SK-N-SH (cell line): ENCODE measurements around the gene GLOD5. TPM values are rescaled to one million over a fixed set of nuclear protein-coding genes. Genes with fewer than 3 reads are reported as not detected.

Experiments
- CTCF ChIA-PET: fragments of 300-600, 350-600 bp; formaldehyde crosslinking; extraction: SDS; loops from one replicate; lab custom pipeline; 2021; lab: Yijun Ruan, JAX
- POLR2A ChIA-PET: fragments of 350-600 bp; sonication (Branson Sonifier 250); formaldehyde crosslinking; extraction: SDS; loops from one replicate; lab custom pipeline; 2020; ENCODE audit warnings: antibody characterized with exemption, inconsistent platforms; lab: Yijun Ruan, JAX
- DNase-seq: peaks from one replicate; pipeline ENCODE4 v3.0.0; 2012
- H2AFZ ChIP-seq: fragments of 200-600 bp; sonication (generic); 2 replicates; pipeline ENCODE4 v1.8.1; 2016; ENCODE audit warnings: antibody characterized with exemption, mild to moderate bottlenecking, low read depth
- H3F3A ChIP-seq: fragments of 200-600 bp; sonication (generic); replicated peaks from 2 replicates; pipeline ENCODE3; 2016; ENCODE audit warnings: antibody characterized with exemption, mild to moderate bottlenecking; ENCODE audit not compliant: insufficient read depth
- H3K27ac ChIP-seq, 2 experiments: fragments of 200-500 bp in 1 of 2; fragments of 200-600 bp in 1 of 2; sonication (Bioruptor generic) in 1 of 2; sonication (generic), shearing (Covaris generic) in 1 of 2; 2 replicates each; pipeline versions ENCODE4 v1.5.1 to v1.6.1; 2014 to 2016; ENCODE audit warnings: low read depth in 2 of 2, inconsistent platforms in 1 of 2, low read length in 1 of 2, mild to moderate bottlenecking in 1 of 2, mixed read lengths in 1 of 2
- H3K27me3 ChIP-seq: fragments of 200-600 bp; sonication (generic), shearing (Covaris generic); 2 replicates; pipeline ENCODE4 v1.6.1; 2016; ENCODE audit warnings: mixed run types; ENCODE audit not compliant: insufficient read depth
- H3K36me3 ChIP-seq, 2 experiments: fragments of 200-500 bp in 1 of 2; fragments of 200-600 bp in 1 of 2; sonication (Bioruptor generic) in 1 of 2; sonication (generic) in 1 of 2; replicated peaks in 1 of 2; 2 replicates each; pipeline versions ENCODE3 to v1.5.1; 2014 to 2016; ENCODE audit warnings: low read length in 1 of 2, mild to moderate bottlenecking in 1 of 2; ENCODE audit not compliant: insufficient read depth in 2 of 2, control insufficient read depth in 1 of 2
- H3K4me1 ChIP-seq, 2 experiments: fragments of 200-500 bp in 1 of 2; fragments of 200-600 bp in 1 of 2; sonication (Bioruptor generic) in 1 of 2; sonication (generic), shearing (Covaris generic) in 1 of 2; 2 replicates each; pipeline versions ENCODE4 v1.5.1 to v1.6.1; 2014 to 2016; ENCODE audit warnings: low read depth in 1 of 2, low read length in 1 of 2, mixed run types in 1 of 2; ENCODE audit not compliant: insufficient read depth in 2 of 2, control insufficient read depth in 1 of 2
- H3K4me2 ChIP-seq: fragments of 200-600 bp; sonication (generic), shearing (Covaris generic); 2 replicates; pipeline ENCODE4 v1.6.1; 2017; ENCODE audit warnings: mixed run types
- H3K4me3 ChIP-seq, 2 experiments: fragments of 200-500 bp in 1 of 2; fragments of 200-600 bp in 1 of 2; sonication (Bioruptor generic) in 1 of 2; sonication (generic), shearing (Covaris generic) in 1 of 2; 2 replicates each; pipeline versions ENCODE4 v1.5.1 to v1.8.1; 2014 to 2016; ENCODE audit warnings: low read depth in 2 of 2, inconsistent platforms in 1 of 2, low read length in 1 of 2, mild to moderate bottlenecking in 1 of 2, mixed read lengths in 1 of 2, moderate library complexity in 1 of 2
- H3K79me2 ChIP-seq: fragments of 200-600 bp; sonication (generic); 2 replicates; pipeline ENCODE4 v1.8.1; 2017; ENCODE audit warnings: mild to moderate bottlenecking; ENCODE audit not compliant: insufficient read depth
- H3K9ac ChIP-seq: fragments of 200-600 bp; sonication (generic); 2 replicates; pipeline ENCODE4 v1.6.1; 2017; ENCODE audit warnings: mixed run types
- H3K9me2 ChIP-seq: fragments of 200-600 bp; sonication (generic); 2 replicates; pipeline ENCODE4 v1.6.1; 2017; ENCODE audit warnings: mixed run types
- H3K9me3 ChIP-seq: fragments of 200-600 bp; sonication (generic); 2 replicates; pipeline ENCODE4 v1.6.1; 2017; ENCODE audit warnings: mixed run types, mild to moderate bottlenecking, moderate library complexity
- H4K20me1 ChIP-seq: fragments of 200-600 bp; sonication (generic); 2 replicates; pipeline ENCODE4 v1.6.1; 2017; ENCODE audit warnings: mild to moderate bottlenecking, mixed run types; ENCODE audit not compliant: insufficient read depth
- CHD2 ChIP-seq: fragments of 150-350 bp; IDR thresholded peaks from 2 replicates; pipeline ENCODE4 v1.6.1; 2018; ENCODE audit warnings: low read length; ENCODE audit not compliant: partially characterized antibody
- EZH2phosphoT487 ChIP-seq: fragments of 200-600 bp; sonication (generic); IDR thresholded peaks from 2 replicates; pipeline ENCODE4 v1.6.1; 2017; ENCODE audit warnings: low read depth, mixed run types, mild to moderate bottlenecking, antibody characterized with exemption, moderate library complexity, borderline replicate concordance
- FOSL2 ChIP-seq: IDR thresholded peaks from 2 replicates; pipeline ENCODE4 v1.4.0; 2012; ENCODE audit warnings: low read depth, mild to moderate bottlenecking, moderate library complexity, borderline replicate concordance
- FOXM1 ChIP-seq: IDR thresholded peaks from 2 replicates; pipeline ENCODE4 v1.4.0; 2012; ENCODE audit warnings: low read depth, mild to moderate bottlenecking
- GABPA ChIP-seq: IDR thresholded peaks from 2 replicates; pipeline ENCODE4 v1.4.0; 2012; ENCODE audit warnings: low read depth, mild to moderate bottlenecking
- GATA2 ChIP-seq: sonication (generic); formaldehyde crosslinking; IDR thresholded peaks from 2 replicates; pipeline ENCODE4 v1.5.0; 2020; ENCODE audit warnings: mild to moderate bottlenecking, missing genetic modification reagents
- IRF3 ChIP-seq: fragments of 150-350 bp; IDR thresholded peaks from 2 replicates; pipeline ENCODE4 v1.6.1; 2016; ENCODE audit warnings: mild to moderate bottlenecking, low read depth, low read length
- MAX ChIP-seq: IDR thresholded peaks from 2 replicates; pipeline ENCODE4 v1.4.0; 2012; ENCODE audit warnings: low read depth
- MEF2A ChIP-seq: IDR thresholded peaks from 2 replicates; pipeline ENCODE4 v1.4.0; 2012; ENCODE audit warnings: low read depth, borderline replicate concordance
- RAD21 ChIP-seq: IDR thresholded peaks from 2 replicates; pipeline ENCODE4 v1.6.1; 2012; ENCODE audit warnings: mild to moderate bottlenecking, low read length
- RCOR1 ChIP-seq: fragments of 150-350 bp; IDR thresholded peaks from 2 replicates; pipeline ENCODE4 v1.6.1; 2017; ENCODE audit warnings: antibody characterized with exemption, low read length
- REST ChIP-seq: IDR thresholded peaks from 2 replicates; pipeline ENCODE4 v1.6.1; 2012; ENCODE audit warnings: mild to moderate bottlenecking, low read depth, low read length, moderate library complexity
- SIN3A ChIP-seq: IDR thresholded peaks from 2 replicates; pipeline ENCODE4 v1.6.1; 2012; ENCODE audit warnings: low read depth, mild to moderate bottlenecking, low read length, moderate library complexity, borderline replicate concordance
- SMC3 ChIP-seq: IDR thresholded peaks from 2 replicates; pipeline ENCODE4 v1.6.1; 2012; ENCODE audit warnings: low read depth, low read length, improper control_type of control experiment
- TAF1 ChIP-seq: IDR thresholded peaks from 2 replicates; pipeline ENCODE4 v1.6.1; 2012; ENCODE audit warnings: low read depth, mild to moderate bottlenecking, low read length, moderate library complexity, borderline replicate concordance
- TEAD4 ChIP-seq: IDR thresholded peaks from 2 replicates; pipeline ENCODE4 v1.4.0; 2012; ENCODE audit warnings: mild to moderate bottlenecking, borderline replicate concordance; ENCODE audit not compliant: insufficient read depth
- ZBTB33 ChIP-seq: IDR thresholded peaks from 2 replicates; pipeline ENCODE4 v1.4.0; 2012; ENCODE audit warnings: low read depth, borderline replicate concordance
- WGBS: methylation state at CpG from one replicate; pipeline ENCODE4 v1.1.6; 2017; ENCODE audit warnings: low lambda C conversion rate; 5-methylcytosine and 5-hydroxymethylcytosine counted together
- polyA plus RNA-seq, 3 experiments: library from polyadenylated mRNA; depleted of rRNA; stranded (reverse); fragments of >200 nt; gene quantifications; 2 replicates each; pipeline ENCODE4 v1.2.3, GENCODE V29; 2012

The GLOD5 gene
- polyA plus RNA-seq, 1 of the 3 experiments (the other 2 are of a cell fraction), result not detected

GRCh38 chrX:48752498-48752897 is 9.0 kb upstream of the GLOD5 start (continued):
- TF ChIP-seq RAD21 (no peak), TAF1 (no peak), FOXM1 (no peak), SIN3A (no peak), REST (no peak), TEAD4 (no peak), CHD2 (no peak)

GRCh38 chrX:48753708-48754228 is 7.8 kb upstream of the GLOD5 start:
- CTCF ChIA-PET, result no interaction called here
- Histone ChIP-seq H3K9me2 (no peaks in the 10 kb centered on the region), H3K27ac (no peak overlapping the region), H3K4me2 (no peak overlapping the region), H3K79me2 (no peaks in the 10 kb centered on the region), H3K27me3 (peaks cover 6% of the 10 kb centered on the region), H4K20me1 (no peaks in the 10 kb centered on the region), H3K4me1 (no peaks in the 10 kb centered on the region), H3K9me3 (no peaks in the 10 kb centered on the region), H3K36me3 (no peaks in the 10 kb centered on the region), H3K9ac (no peak overlapping the region), H3K4me3 (no peak overlapping the region), H2AFZ (no peak overlapping the region), H3F3A (no peaks in the 10 kb centered on the region)
- no peak for DNase-seq
- no peak for TF ChIP-seq IRF3
- WGBS, result 5% methylated on average over 6 of the region's 8 CpGs
- POLR2A ChIA-PET, result no interaction called here

- POLR2A ChIA-PET, result no interaction called here
- Histone ChIP-seq H3K9me2 (no peaks in the 10 kb centered on the region), H3K4me3 (no peak overlapping the region), H3F3A (no peaks in the 10 kb centered on the region), H3K4me2 (no peak overlapping the region), H3K79me2 (no peaks in the 10 kb centered on the region), H3K9ac (no peak overlapping the region), H3K27me3 (peaks cover 6% of the 10 kb centered on the region), H3K36me3 (no peaks in the 10 kb centered on the region), H3K4me1 (no peaks in the 10 kb centered on the region), H3K9me3 (no peaks in the 10 kb centered on the region), H2AFZ (no peak overlapping the region), H3K27ac (no peak overlapping the region), H4K20me1 (no peaks in the 10 kb centered on the region)
- 16% methylated on average over 8 of the region's 8 CpGs for WGBS
- CTCF ChIA-PET, result no interaction called here
- DNase-seq, result no peak
- no peak for TF ChIP-seq GABPA
- no peak for TF ChIP-seq EZH2phosphoT487
- TF ChIP-seq FOSL2, result no peak
- TF ChIP-seq MAX, result no peak
- no peak for TF ChIP-seq GATA2 (CRISPR knock-in tag)
- no peak for TF ChIP-seq ZBTB33
- no peak for TF ChIP-seq RCOR1
- no peak for TF ChIP-seq RAD21
- TF ChIP-seq SIN3A, result no peak
- TF ChIP-seq MEF2A, result no peak
- TF ChIP-seq SMC3, result no peak
- TF ChIP-seq IRF3, result no peak
Observed at GRCh38 chrX:48754238-48754637, 7.3 kb upstream of the GLOD5 start.
